SU-DHL-6 (cell line): Measurements from ENCODE around the gene AGR2.

Source experiments
- H2AFZ ChIP-seq: fragments of 200-600 bp; sonication (generic); 2 replicates; pipeline ENCODE4 v1.6.1; 2014; ENCODE audit warnings: low read depth, mild to moderate bottlenecking, moderate library complexity, mixed read lengths, antibody characterized with exemption, low read length; ENCODE audit not compliant: severe bottlenecking
- H3F3A ChIP-seq: fragments of 200-600 bp; shearing (Covaris generic); 2 replicates; pipeline ENCODE4 v1.6.0; 2016; ENCODE audit warnings: antibody characterized with exemption, mild to moderate bottlenecking; ENCODE audit not compliant: insufficient read depth
- H3K27ac ChIP-seq: fragments of 200-600 bp; sonication (generic); 2 replicates; pipeline ENCODE4 v1.5.1; 2016; ENCODE audit warnings: low read depth, mild to moderate bottlenecking, low read length, moderate library complexity, mixed read lengths
- H3K27me3 ChIP-seq: fragments of 200-600 bp; sonication (generic), shearing (Covaris generic); 2 replicates; pipeline ENCODE4 v1.6.0; 2014; ENCODE audit warnings: mild to moderate bottlenecking, low read length
- H3K36me3 ChIP-seq: fragments of 200-600 bp; sonication (generic); 2 replicates; pipeline ENCODE4 v1.6.1; 2014; ENCODE audit warnings: mild to moderate bottlenecking, low read length, mixed read lengths
- H3K4me2 ChIP-seq: fragments of 300-600, 200-600 bp; shearing (Covaris generic), sonication (generic); 2 replicates; pipeline ENCODE4 v1.6.0; 2014; ENCODE audit warnings: low read length, low read depth, mild to moderate bottlenecking; ENCODE audit not compliant: poor library complexity, severe bottlenecking
- H3K4me3 ChIP-seq: fragments of 200-600 bp; sonication (generic); 2 replicates; pipeline ENCODE4 v1.5.1; 2014; ENCODE audit warnings: antibody characterized with exemption, low read length, mild to moderate bottlenecking, mixed read lengths; ENCODE audit not compliant: insufficient read depth, poor library complexity, severe bottlenecking
- H3K79me2 ChIP-seq: fragments of 200-600 bp; sonication (generic); 2 replicates; pipeline ENCODE4 v1.6.1; 2014; ENCODE audit warnings: mild to moderate bottlenecking, low read length, moderate library complexity; ENCODE audit not compliant: insufficient read depth
- H3K9ac ChIP-seq: fragments of 200-600 bp; sonication (generic); 2 replicates; pipeline ENCODE4 v1.7.0; 2014; ENCODE audit warnings: mild to moderate bottlenecking, low read length
- H3K9me2 ChIP-seq: fragments of 200-600 bp; sonication (generic); replicated peaks from 2 replicates; pipeline ENCODE4 v1.6.1; 2014; ENCODE audit warnings: low read length; ENCODE audit not compliant: insufficient read depth
- H3K9me3 ChIP-seq: fragments of 200-600 bp; sonication (generic); 2 replicates; pipeline ENCODE4 v1.6.1; 2014; ENCODE audit warnings: low read length, mixed read lengths; ENCODE audit not compliant: insufficient read depth
- H4K20me1 ChIP-seq: fragments of 200-600 bp; sonication (generic); 2 replicates; pipeline ENCODE4 v1.6.1; 2014; ENCODE audit warnings: low read depth, mild to moderate bottlenecking, antibody characterized with exemption, low read length, moderate library complexity, mixed read lengths
- CTCF ChIP-seq: fragments of 200-600 bp; sonication (generic); IDR thresholded peaks from one replicate; pipeline ENCODE4 v1.5.1; 2017; ENCODE audit warnings: antibody characterized with exemption, mild to moderate bottlenecking, low read length, moderate library complexity; ENCODE audit not compliant: insufficient read depth, poor library complexity, severe bottlenecking
- EZH2phosphoT487 ChIP-seq: fragments of 200-600 bp; sonication (generic), shearing (Covaris generic); conservative IDR thresholded peaks from 2 replicates; pipeline ENCODE4 v1.6.1; 2018; ENCODE audit warnings: mild to moderate bottlenecking, antibody characterized with exemption, low read length, moderate library complexity, mixed read lengths

The AGR2 gene

GRCh38 chr7:16812542-16813231, 7.9 kb upstream of the AGR2 start:
- no peak for TF ChIP-seq CTCF
- no peak for TF ChIP-seq EZH2phosphoT487
- Histone ChIP-seq H3K9me3 (no peaks in the 10 kb centered on the region), H3F3A (no peaks in the 10 kb centered on the region), H3K4me2 (no peak overlapping the region), H3K9ac (no peak overlapping the region), H4K20me1 (no peaks in the 10 kb centered on the region), H3K36me3 (no peaks in the 10 kb centered on the region), H3K79me2 (no peaks in the 10 kb centered on the region), H3K27ac (no peak overlapping the region), H3K27me3 (no peaks in the 10 kb centered on the region), H2AFZ (no peak overlapping the region), H3K4me3 (no peak overlapping the region), H3K9me2 (no peaks in the 10 kb centered on the region)

- no peaks in the 10 kb centered on the region for H3K79me2 ChIP-seq
- H3K4me3 ChIP-seq: no peak overlapping the region
- no peaks in the 10 kb centered on the region for H3K27me3 ChIP-seq
- H3K36me3 ChIP-seq: no peaks in the 10 kb centered on the region
- no peak overlapping the region for H3K27ac ChIP-seq
- H3K4me2 ChIP-seq: no peak overlapping the region
- TF ChIP-seq EZH2phosphoT487: no peak
- TF ChIP-seq CTCF: no peak
- H3K9me3 ChIP-seq: no peaks in the 10 kb centered on the region
- no peak overlapping the region for H3K9ac ChIP-seq
- H3K9me2 ChIP-seq: no peaks in the 10 kb centered on the region
- H3F3A ChIP-seq: no peaks in the 10 kb centered on the region
- H4K20me1 ChIP-seq: no peaks in the 10 kb centered on the region
- H2AFZ ChIP-seq: no peak overlapping the region
Measured at GRCh38 chr7:16811551-16811950, 6.8 kb upstream of the AGR2 start.

GRCh38 chr7:16810573-16810972, 5.8 kb upstream of the AGR2 start:
- no peaks in the 10 kb centered on the region for H3K9me2 ChIP-seq
- H3K27me3 ChIP-seq: no peaks in the 10 kb centered on the region
- no peaks in the 10 kb centered on the region for H4K20me1 ChIP-seq
- H3K4me3 ChIP-seq: no peak overlapping the region
- no peaks in the 10 kb centered on the region for H3K36me3 ChIP-seq
- H2AFZ ChIP-seq: no peak overlapping the region
- no peaks in the 10 kb centered on the region for H3K9me3 ChIP-seq
- no peak overlapping the region for H3K9ac ChIP-seq
- no peak overlapping the region for H3K27ac ChIP-seq
- no peaks in the 10 kb centered on the region for H3K79me2 ChIP-seq
- H3F3A ChIP-seq: no peaks in the 10 kb centered on the region
- TF ChIP-seq CTCF (no peak), EZH2phosphoT487 (no peak)
- H3K4me2 ChIP-seq: no peak overlapping the region

- H3K9me2 ChIP-seq: no peaks in the 10 kb centered on the region
- H3K79me2 ChIP-seq: no peaks in the 10 kb centered on the region
- no peaks in the 10 kb centered on the region for H3K9me3 ChIP-seq
- H3K4me2 ChIP-seq: no peak overlapping the region
- H2AFZ ChIP-seq: no peak overlapping the region
- H3K27ac ChIP-seq: no peak overlapping the region
- TF ChIP-seq CTCF: no peak
- TF ChIP-seq EZH2phosphoT487: no peak
- no peak overlapping the region for H3K4me3 ChIP-seq
- no peaks in the 10 kb centered on the region for H4K20me1 ChIP-seq
- no peaks in the 10 kb centered on the region for H3F3A ChIP-seq
- no peaks in the 10 kb centered on the region for H3K27me3 ChIP-seq
- H3K36me3 ChIP-seq: no peaks in the 10 kb centered on the region
- H3K9ac ChIP-seq: no peak overlapping the region
Measured at GRCh38 chr7:16810112-16810511, 5.3 kb upstream of the AGR2 start.
